ENCODE data around the gene TRAK2.

GRCh38 chr2:201353116-201353515, 98.1 kb downstream of the TRAK2 start:
- TF ChIP-seq CTCF (IDR thresholded peaks at IDR 0.05) (no peak), POLR2A (IDR thresholded peaks at IDR 0.05) (no peak)
